Measurements from ENCODE around the gene RXRG. TPM values are rescaled to one million over a fixed set of nuclear protein-coding genes. Genes with fewer than 3 reads are reported as not detected.

RXRG gene
- total and polyA plus RNA-seq, 9 of the 15 experiments (the other 6 are each of a cell fraction or from before 2014, with no cell fraction given): not detected

DNA sequence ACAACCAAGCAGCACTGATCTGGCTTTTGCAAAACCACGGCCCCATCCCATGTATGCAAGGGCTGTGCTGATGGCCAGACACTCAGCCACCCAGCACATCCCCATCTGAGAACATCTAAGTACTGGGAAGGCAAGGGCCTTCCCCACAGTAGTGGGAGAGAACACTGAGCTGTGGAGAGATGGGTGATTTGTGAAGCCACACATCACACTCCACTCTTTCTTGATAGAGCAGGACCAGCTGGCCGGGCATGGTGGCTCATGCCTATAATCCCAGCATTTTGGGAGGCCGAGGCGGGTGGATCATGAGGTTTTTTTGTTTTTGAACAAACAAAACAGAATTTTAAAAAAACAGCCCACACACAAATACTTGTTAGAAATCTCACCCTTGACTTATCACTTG lies 28.2 kb upstream of the RXRG start:
- H3K36me3 ChIP-seq (ENCODE audit: control insufficient read depth, insufficient read depth, low read length): no peaks in the 10 kb centered on the region
- no peak overlapping the region for H3K27ac ChIP-seq (ENCODE audit: extremely low read depth, low read depth, low read length)
- ATAC-seq: no peak; the same call in 2 of the 3 replicates
- ChIA-PET POLR2A (interaction anchor here (1.4 kb wide), 1 partner anchor 9 kb away, joined by 4 read pairs; no protein-coding TSS in a partner anchor), CTCF (ENCODE audit: low intra/inter-chr PET ratio) (no interaction called here)
- in situ Hi-C loops (cut with MboI): no loop called here
- DNase-seq (ENCODE audit: extremely low read depth in 1 of 4, low spot score in 3 of 4): no peak
- H3K79me2 ChIP-seq (ENCODE audit: control insufficient read depth, insufficient read depth, low read length): no peaks in the 10 kb centered on the region
- H3K9me1 ChIP-seq (ENCODE audit: control insufficient read depth, insufficient read depth, low read length): no peaks in the 10 kb centered on the region
- no peaks in the 10 kb centered on the region; the same call in 1 of the 2 replicates for H4K20me1 ChIP-seq (replicated peaks; ENCODE audit: control insufficient read depth, insufficient read depth, low read length)
- H2AFZ ChIP-seq (ENCODE audit: low read depth, low read length): no peak overlapping the region
- H3K27me3 ChIP-seq (ENCODE audit: control insufficient read depth in 2 of 2, insufficient read depth in 2 of 2, low read length in 2 of 2): peaks cover 4 to 28% of the 10 kb centered on the region in 2 experiments; a peak in 3 of 5 replicates
- H3K9ac ChIP-seq (ENCODE audit: insufficient read depth in 1 of 2, low read depth in 2 of 2, low read length in 2 of 2): no peak overlapping the region
- intact Hi-C loops (cut with micrococcal nuclease): no loop called here
- H3K4me1 ChIP-seq (replicated peaks in 1 of 2; ENCODE audit: control insufficient read depth in 2 of 2, insufficient read depth in 2 of 2, low read length in 2 of 2): no peaks in the 10 kb centered on the region
- no peak overlapping the region for H3K4me2 ChIP-seq (ENCODE audit: insufficient read depth, low read length)
- H3K4me3 ChIP-seq: no peak overlapping the region
- TF ChIP-seq MAFK (IDR thresholded peaks at IDR 0.05; ENCODE audit: low read length) (no peak), ZNF224 (CRISPR knock-in tag; IDR thresholded peaks at IDR 0.05) (no peak), FOXK1 (CRISPR knock-in tag; IDR thresholded peaks at IDR 0.05; ENCODE audit: borderline replicate concordance) (no peak), ZNF586 (CRISPR knock-in tag; conservative IDR thresholded peaks at IDR 0.05) (no peak), NR4A1 (CRISPR knock-in tag; IDR thresholded peaks at IDR 0.05) (no peak), NR4A1 (tag; IDR thresholded peaks at IDR 0.05) (no peak), ETV1 (tag; conservative IDR thresholded peaks at IDR 0.05; ENCODE audit: low read depth) (no peak), KDM5B (IDR thresholded peaks at IDR 0.05; ENCODE audit: insufficient replicate concordance, low read depth, low read length) (no peak), POLR2H (tag; IDR thresholded peaks at IDR 0.05; ENCODE audit: low read depth) (no peak), ATF7 (IDR thresholded peaks at IDR 0.05) (no peak), RFX7 (CRISPR knock-in tag; IDR thresholded peaks at IDR 0.05) (no peak), ZNF146 (CRISPR knock-in tag; IDR thresholded peaks at IDR 0.05; ENCODE audit: unreplicated experiment) (no peak)
- TF ChIP-seq, protein P1, sequence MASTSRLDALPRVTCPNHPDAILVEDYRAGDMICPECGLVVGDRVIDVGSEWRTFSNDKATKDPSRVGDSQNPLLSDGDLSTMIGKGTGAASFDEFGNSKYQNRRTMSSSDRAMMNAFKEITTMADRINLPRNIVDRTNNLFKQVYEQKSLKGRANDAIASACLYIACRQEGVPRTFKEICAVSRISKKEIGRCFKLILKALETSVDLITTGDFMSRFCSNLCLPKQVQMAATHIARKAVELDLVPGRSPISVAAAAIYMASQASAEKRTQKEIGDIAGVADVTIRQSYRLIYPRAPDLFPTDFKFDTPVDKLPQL (IDR thresholded peaks at IDR 0.05; ENCODE audit: extremely low read depth, insufficient read length): no peak
- TF ChIP-seq, protein P2, sequence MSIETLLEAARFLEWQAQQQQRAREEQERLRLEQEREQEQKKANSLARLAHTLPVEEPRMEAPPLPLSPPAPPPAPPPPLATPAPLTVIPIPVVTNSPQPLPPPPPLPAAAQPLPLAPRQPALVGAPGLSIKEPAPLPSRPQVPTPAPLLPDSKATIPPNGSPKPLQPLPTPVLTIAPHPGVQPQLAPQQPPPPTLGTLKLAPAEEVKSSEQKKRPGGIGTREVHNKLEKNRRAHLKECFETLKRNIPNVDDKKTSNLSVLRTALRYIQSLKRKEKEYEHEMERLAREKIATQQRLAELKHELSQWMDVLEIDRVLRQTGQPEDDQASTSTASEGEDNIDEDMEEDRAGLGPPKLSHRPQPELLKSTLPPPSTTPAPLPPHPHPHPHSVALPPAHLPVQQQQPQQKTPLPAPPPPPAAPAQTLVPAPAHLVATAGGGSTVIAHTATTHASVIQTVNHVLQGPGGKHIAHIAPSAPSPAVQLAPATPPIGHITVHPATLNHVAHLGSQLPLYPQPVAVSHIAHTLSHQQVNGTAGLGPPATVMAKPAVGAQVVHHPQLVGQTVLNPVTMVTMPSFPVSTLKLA (conservative IDR thresholded peaks at IDR 0.05): no peak
- TF ChIP-seq, protein P3, sequence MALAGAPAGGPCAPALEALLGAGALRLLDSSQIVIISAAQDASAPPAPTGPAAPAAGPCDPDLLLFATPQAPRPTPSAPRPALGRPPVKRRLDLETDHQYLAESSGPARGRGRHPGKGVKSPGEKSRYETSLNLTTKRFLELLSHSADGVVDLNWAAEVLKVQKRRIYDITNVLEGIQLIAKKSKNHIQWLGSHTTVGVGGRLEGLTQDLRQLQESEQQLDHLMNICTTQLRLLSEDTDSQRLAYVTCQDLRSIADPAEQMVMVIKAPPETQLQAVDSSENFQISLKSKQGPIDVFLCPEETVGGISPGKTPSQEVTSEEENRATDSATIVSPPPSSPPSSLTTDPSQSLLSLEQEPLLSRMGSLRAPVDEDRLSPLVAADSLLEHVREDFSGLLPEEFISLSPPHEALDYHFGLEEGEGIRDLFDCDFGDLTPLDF (CRISPR knock-in tag; IDR thresholded peaks at IDR 0.05): no peak
- TF ChIP-seq, protein P4, sequence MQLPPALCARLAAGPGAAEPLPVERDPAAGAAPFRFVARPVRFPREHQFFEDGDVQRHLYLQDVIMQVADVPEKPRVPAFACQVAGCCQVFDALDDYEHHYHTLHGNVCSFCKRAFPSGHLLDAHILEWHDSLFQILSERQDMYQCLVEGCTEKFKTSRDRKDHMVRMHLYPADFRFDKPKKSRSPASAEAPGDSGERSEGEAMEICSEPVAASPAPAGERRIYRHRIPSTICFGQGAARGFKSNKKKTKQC (CRISPR knock-in tag; IDR thresholded peaks at IDR 0.05): no peak
- 0% methylated on average over 4 of the region's 4 CpGs for WGBS (ENCODE audit: insufficient coverage, low coverage, missing lambda C conversion rate)
- BruUV-seq (replicated peaks): no TSS peak
- no peak for FAIRE-seq
- H3K9me3 ChIP-seq (replicated peaks; ENCODE audit: control insufficient read depth, insufficient read depth, low read depth, low read length): no peaks in the 10 kb centered on the region
